HEK293 (cell line): ENCODE data around the gene CLCF1.

ENCODE experiments used
- CTCF ChIA-PET: fragments of 350-600 bp; formaldehyde crosslinking; extraction: SDS; loops from one replicate; lab custom pipeline; 2021; ENCODE audit warnings: antibody characterized with exemption; lab: Yijun Ruan, JAX
- POLR2A ChIA-PET: fragments of 300-600 bp; formaldehyde crosslinking; extraction: SDS; loops from one replicate; lab custom pipeline; 2020; ENCODE audit warnings: antibody characterized with exemption, inconsistent platforms; lab: Yijun Ruan, JAX
- H3K27ac ChIP-seq: fragments of 200-500 bp; sonication (Bioruptor generic); 2 replicates; pipeline ENCODE4 v1.5.1; 2014; ENCODE audit warnings: low read depth, low read length, control low read depth, inconsistent platforms; ENCODE audit errors: extremely low read depth
- H3K36me3 ChIP-seq, 2 experiments: fragments of 200-500 bp in 1 of 2; sonication (Bioruptor generic) in 1 of 2; 1 replicate in 1 of 2; 2 replicates in 1 of 2; pipeline ENCODE4 v1.5.1; 2014 to 2017; ENCODE audit warnings: inconsistent platforms in 2 of 2, low read length in 2 of 2; ENCODE audit not compliant: control insufficient read depth in 2 of 2, insufficient read depth in 1 of 2
- H3K4me1 ChIP-seq: fragments of 200-500 bp; sonication (Bioruptor generic); 2 replicates; pipeline ENCODE4 v1.5.1; 2014; ENCODE audit warnings: mild to moderate bottlenecking, low read length, inconsistent platforms; ENCODE audit not compliant: control insufficient read depth, insufficient read depth
- H3K4me3 ChIP-seq: 2 replicates; pipeline ENCODE4 v1.5.1; 2011; ENCODE audit warnings: low read depth, mild to moderate bottlenecking, control low read depth, low read length, moderate library complexity
- H3K9me3 ChIP-seq: fragments of 200-500 bp; sonication (Bioruptor generic); 2 replicates; pipeline ENCODE4 v1.5.1; 2014; ENCODE audit warnings: low read depth, low read length, inconsistent platforms; ENCODE audit not compliant: control insufficient read depth, insufficient read depth
- BCL11A ChIP-seq: fragments of 450-650 bp; formaldehyde crosslinking; IDR thresholded peaks from 2 replicates; pipeline ENCODE4 v1.5.1; 2016; ENCODE audit warnings: low read depth, missing biosample characterization, missing genetic modification characterization
- GLIS1 ChIP-seq: fragments of 450-650 bp; formaldehyde crosslinking; IDR thresholded peaks from 2 replicates; pipeline ENCODE4 v1.5.1; 2016; ENCODE audit warnings: missing biosample characterization, missing genetic modification characterization
- IKZF3 ChIP-seq: fragments of 450-650 bp; IDR thresholded peaks from 2 replicates; pipeline ENCODE4 v1.5.0; 2018; ENCODE audit warnings: missing biosample characterization, mild to moderate bottlenecking, missing genetic modification characterization, moderate library complexity
- SETDB1 ChIP-seq: IDR thresholded peaks from one replicate; pipeline ENCODE4 v1.6.1; 2017; ENCODE audit warnings: mild to moderate bottlenecking, low read length, moderate library complexity, mixed read lengths; ENCODE audit not compliant: insufficient read length
- SP2 ChIP-seq: fragments of 450-650 bp; formaldehyde crosslinking; IDR thresholded peaks from 2 replicates; pipeline ENCODE4 v1.5.1; 2016; ENCODE audit warnings: missing biosample characterization, missing genetic modification characterization
- ZBTB8A ChIP-seq: fragments of 450-650 bp; formaldehyde crosslinking; IDR thresholded peaks from 2 replicates; pipeline ENCODE4 v1.5.1; 2016; ENCODE audit warnings: missing biosample characterization, missing genetic modification characterization
- ZNF155 ChIP-seq: fragments of 450-650 bp; formaldehyde crosslinking; IDR thresholded peaks from 2 replicates; pipeline ENCODE4 v1.5.1; 2016; ENCODE audit warnings: missing biosample characterization, missing genetic modification characterization
- ZNF157 ChIP-seq: fragments of 450-650 bp; formaldehyde crosslinking; IDR thresholded peaks from 2 replicates; pipeline ENCODE4 v1.5.1; 2016; ENCODE audit warnings: missing biosample characterization, missing genetic modification characterization
- ZNF211 ChIP-seq: fragments of 450-650 bp; formaldehyde crosslinking; IDR thresholded peaks from 2 replicates; pipeline ENCODE4 v1.5.1; 2016; ENCODE audit warnings: low read depth, missing biosample characterization, missing genetic modification characterization
- ZNF248 ChIP-seq: fragments of 450-650 bp; formaldehyde crosslinking; IDR thresholded peaks from 2 replicates; pipeline ENCODE4 v1.5.1; 2017; ENCODE audit warnings: missing biosample characterization, missing genetic modification characterization
- ZNF391 ChIP-seq: fragments of 450-650 bp; formaldehyde crosslinking; IDR thresholded peaks from 2 replicates; pipeline ENCODE4 v1.5.1; 2016; ENCODE audit warnings: low read depth, missing biosample characterization, missing genetic modification characterization, borderline replicate concordance
- ZNF426 ChIP-seq: fragments of 450-650 bp; formaldehyde crosslinking; IDR thresholded peaks from 2 replicates; pipeline ENCODE4 v1.5.1; 2017; ENCODE audit warnings: missing biosample characterization, missing genetic modification characterization, mild to moderate bottlenecking, inconsistent platforms, moderate library complexity
- ZNF48 ChIP-seq: fragments of 450-650 bp; formaldehyde crosslinking; IDR thresholded peaks from 2 replicates; pipeline ENCODE4 v1.5.1; 2016; ENCODE audit warnings: missing biosample characterization, missing genetic modification characterization
- ZNF704 ChIP-seq: fragments of 450-650 bp; formaldehyde crosslinking; IDR thresholded peaks from 2 replicates; pipeline ENCODE4 v1.5.1; 2016; ENCODE audit warnings: missing biosample characterization, missing genetic modification characterization
- ZSCAN16 ChIP-seq: fragments of 450-650 bp; formaldehyde crosslinking; IDR thresholded peaks from 2 replicates; pipeline ENCODE4 v1.5.1; 2016; ENCODE audit warnings: missing biosample characterization, missing genetic modification characterization
- ZSCAN4 ChIP-seq: fragments of 450-650 bp; formaldehyde crosslinking; IDR thresholded peaks from 2 replicates; pipeline ENCODE4 v1.5.1; 2017; ENCODE audit warnings: missing biosample characterization, missing genetic modification characterization
- TF ChIP-seq, protein P1 (sequence below): fragments of 450-650 bp; formaldehyde crosslinking; IDR thresholded peaks from 2 replicates; pipeline ENCODE4 v1.5.1; 2016; ENCODE audit warnings: missing biosample characterization, missing genetic modification characterization
- TF ChIP-seq, protein P2 (sequence below): fragments of 450-650 bp; formaldehyde crosslinking; IDR thresholded peaks from 2 replicates; pipeline ENCODE4 v1.5.1; 2017; ENCODE audit warnings: missing biosample characterization, missing genetic modification characterization
- TF ChIP-seq, protein P3 (sequence below): fragments of 450-650 bp; formaldehyde crosslinking; IDR thresholded peaks from 2 replicates; pipeline ENCODE4 v1.5.1; 2016; ENCODE audit warnings: missing biosample characterization, missing genetic modification characterization
- TF ChIP-seq, protein P4 (sequence below): fragments of 450-650 bp; formaldehyde crosslinking; IDR thresholded peaks from 2 replicates; pipeline ENCODE4 v1.5.1; 2016; ENCODE audit warnings: missing biosample characterization, missing genetic modification characterization, borderline replicate concordance

Gene CLCF1

GRCh38 chr11:67412495-67413179 lies 39.2 kb upstream of the CLCF1 start (continued):
- peak; percentile 92 for TF ChIP-seq GLIS1 (tag by site-specific recombination)
- TF ChIP-seq, protein P1, sequence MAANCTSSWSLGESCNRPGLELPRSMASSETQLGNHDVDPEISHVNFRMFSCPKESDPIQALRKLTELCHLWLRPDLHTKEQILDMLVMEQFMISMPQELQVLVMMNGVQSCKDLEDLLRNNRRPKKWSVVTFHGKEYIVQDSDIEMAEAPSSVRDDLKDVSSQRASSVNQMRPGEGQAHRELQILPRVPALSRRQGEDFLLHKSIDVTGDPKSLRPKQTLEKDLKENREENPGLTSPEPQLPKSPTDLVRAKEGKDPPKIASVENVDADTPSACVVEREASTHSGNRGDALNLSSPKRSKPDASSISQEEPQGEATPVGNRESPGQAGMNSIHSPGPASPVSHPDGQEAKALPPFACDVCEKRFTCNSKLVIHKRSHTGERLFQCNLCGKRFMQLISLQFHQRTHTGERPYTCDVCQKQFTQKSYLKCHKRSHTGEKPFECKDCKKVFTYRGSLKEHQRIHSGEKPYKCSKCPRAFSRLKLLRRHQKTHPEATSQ (tag by site-specific recombination), result no peak

DNA sequence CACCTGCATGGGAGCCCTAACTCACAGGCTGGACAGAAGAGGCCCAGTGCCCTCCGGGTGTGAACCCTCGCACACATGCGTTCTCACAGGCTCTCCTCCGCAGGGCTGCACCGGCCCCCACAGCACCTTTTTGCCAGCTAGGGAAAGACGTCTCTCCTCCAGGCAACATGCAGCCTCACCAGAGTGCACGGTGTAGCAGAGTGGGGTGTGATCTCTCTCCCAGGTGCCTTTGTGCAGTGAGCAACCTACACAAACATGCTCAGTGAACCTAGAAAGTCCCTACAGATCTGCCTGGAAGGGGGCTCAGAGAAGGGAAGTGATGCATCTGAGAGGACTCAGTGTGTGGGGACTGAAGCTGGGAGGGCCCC lies 38.4 kb upstream of the CLCF1 start:
- ChIA-PET POLR2A (interaction anchor here (1.7 kb wide), 1 partner anchor 11 kb away, joined by 6 read pairs; the partner anchor contains the start of gene PPP1CA), CTCF (interaction anchor here (0.6 to 1.5 kb wide), 3 partner anchors 8 to 43 kb away, joined by 3 to 7 read pairs (median 4); partner anchors contain the start of genes CABP4 and PPP1CA)
- H3K4me3 ChIP-seq, result no peak overlapping the region
- H3K36me3 ChIP-seq, result no peaks in the 10 kb centered on the region
- no peak overlapping the region for H3K27ac ChIP-seq
- no peaks in the 10 kb centered on the region for H3K9me3 ChIP-seq
- H3K4me1 ChIP-seq, result no peaks in the 10 kb centered on the region
- TF ChIP-seq SP2 (tag by site-specific recombination) (no peak), IKZF3 (no peak), ZNF704 (tag by site-specific recombination) (no peak), ZNF155 (no peak), BCL11A (tag by site-specific recombination) (no peak), ZNF157 (tag by site-specific recombination) (no peak), ZNF211 (no peak), ZNF48 (tag by site-specific recombination) (no peak), ZBTB8A (no peak), SETDB1 (no peak), ZNF391 (tag by site-specific recombination) (no peak), ZNF248 (tag by site-specific recombination) (no peak), ZNF426 (no peak), ZSCAN4 (no peak), ZSCAN16 (tag by site-specific recombination) (no peak)
- TF ChIP-seq, protein P2, sequence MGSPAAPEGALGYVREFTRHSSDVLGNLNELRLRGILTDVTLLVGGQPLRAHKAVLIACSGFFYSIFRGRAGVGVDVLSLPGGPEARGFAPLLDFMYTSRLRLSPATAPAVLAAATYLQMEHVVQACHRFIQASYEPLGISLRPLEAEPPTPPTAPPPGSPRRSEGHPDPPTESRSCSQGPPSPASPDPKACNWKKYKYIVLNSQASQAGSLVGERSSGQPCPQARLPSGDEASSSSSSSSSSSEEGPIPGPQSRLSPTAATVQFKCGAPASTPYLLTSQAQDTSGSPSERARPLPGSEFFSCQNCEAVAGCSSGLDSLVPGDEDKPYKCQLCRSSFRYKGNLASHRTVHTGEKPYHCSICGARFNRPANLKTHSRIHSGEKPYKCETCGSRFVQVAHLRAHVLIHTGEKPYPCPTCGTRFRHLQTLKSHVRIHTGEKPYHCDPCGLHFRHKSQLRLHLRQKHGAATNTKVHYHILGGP (tag by site-specific recombination), result no peak
- TF ChIP-seq, protein P3, sequence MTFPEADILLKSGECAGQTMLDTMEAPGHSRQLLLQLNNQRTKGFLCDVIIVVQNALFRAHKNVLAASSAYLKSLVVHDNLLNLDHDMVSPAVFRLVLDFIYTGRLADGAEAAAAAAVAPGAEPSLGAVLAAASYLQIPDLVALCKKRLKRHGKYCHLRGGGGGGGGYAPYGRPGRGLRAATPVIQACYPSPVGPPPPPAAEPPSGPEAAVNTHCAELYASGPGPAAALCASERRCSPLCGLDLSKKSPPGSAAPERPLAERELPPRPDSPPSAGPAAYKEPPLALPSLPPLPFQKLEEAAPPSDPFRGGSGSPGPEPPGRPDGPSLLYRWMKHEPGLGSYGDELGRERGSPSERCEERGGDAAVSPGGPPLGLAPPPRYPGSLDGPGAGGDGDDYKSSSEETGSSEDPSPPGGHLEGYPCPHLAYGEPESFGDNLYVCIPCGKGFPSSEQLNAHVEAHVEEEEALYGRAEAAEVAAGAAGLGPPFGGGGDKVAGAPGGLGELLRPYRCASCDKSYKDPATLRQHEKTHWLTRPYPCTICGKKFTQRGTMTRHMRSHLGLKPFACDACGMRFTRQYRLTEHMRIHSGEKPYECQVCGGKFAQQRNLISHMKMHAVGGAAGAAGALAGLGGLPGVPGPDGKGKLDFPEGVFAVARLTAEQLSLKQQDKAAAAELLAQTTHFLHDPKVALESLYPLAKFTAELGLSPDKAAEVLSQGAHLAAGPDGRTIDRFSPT (tag by site-specific recombination), result no peak
- TF ChIP-seq, protein P4, sequence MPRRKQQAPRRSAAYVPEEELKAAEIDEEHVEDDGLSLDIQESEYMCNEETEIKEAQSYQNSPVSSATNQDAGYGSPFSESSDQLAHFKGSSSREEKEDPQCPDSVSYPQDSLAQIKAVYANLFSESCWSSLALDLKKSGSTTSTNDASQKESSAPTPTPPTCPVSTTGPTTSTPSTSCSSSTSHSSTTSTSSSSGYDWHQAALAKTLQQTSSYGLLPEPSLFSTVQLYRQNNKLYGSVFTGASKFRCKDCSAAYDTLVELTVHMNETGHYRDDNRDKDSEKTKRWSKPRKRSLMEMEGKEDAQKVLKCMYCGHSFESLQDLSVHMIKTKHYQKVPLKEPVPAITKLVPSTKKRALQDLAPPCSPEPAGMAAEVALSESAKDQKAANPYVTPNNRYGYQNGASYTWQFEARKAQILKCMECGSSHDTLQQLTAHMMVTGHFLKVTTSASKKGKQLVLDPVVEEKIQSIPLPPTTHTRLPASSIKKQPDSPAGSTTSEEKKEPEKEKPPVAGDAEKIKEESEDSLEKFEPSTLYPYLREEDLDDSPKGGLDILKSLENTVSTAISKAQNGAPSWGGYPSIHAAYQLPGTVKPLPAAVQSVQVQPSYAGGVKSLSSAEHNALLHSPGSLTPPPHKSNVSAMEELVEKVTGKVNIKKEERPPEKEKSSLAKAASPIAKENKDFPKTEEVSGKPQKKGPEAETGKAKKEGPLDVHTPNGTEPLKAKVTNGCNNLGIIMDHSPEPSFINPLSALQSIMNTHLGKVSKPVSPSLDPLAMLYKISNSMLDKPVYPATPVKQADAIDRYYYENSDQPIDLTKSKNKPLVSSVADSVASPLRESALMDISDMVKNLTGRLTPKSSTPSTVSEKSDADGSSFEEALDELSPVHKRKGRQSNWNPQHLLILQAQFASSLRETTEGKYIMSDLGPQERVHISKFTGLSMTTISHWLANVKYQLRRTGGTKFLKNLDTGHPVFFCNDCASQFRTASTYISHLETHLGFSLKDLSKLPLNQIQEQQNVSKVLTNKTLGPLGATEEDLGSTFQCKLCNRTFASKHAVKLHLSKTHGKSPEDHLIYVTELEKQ (tag by site-specific recombination), result no peak
